Amygdala (tissue), 56 donors: Measurements from ENCODE around the gene TMEM255A.

Experiments
- DNase-seq, 56 donors: peaks; one replicate each; lab custom pipeline; 2025; lab: John Stamatoyannopoulos, UW

The TMEM255A gene

GRCh38 chrX:120213438-120214265 is 97.6 kb downstream of the TMEM255A start:
- DNase-seq: peak in 38 of 56 donors; percentile 0 to 72 (median 8)
